Brain pericyte (primary cell): ENCODE data around the gene METTL2B.
"Not testable (repeated sequence)": the region's sequence is repeated elsewhere in the genome, so short reads cannot be mapped to it uniquely, and the experiment has no call there.

Experiments used
- DNase-seq: peaks from one replicate; pipeline ENCODE4 v3.0.0-alpha.2; 2012; ENCODE audit warnings: low read depth, low spot score

METTL2B gene

DNA sequence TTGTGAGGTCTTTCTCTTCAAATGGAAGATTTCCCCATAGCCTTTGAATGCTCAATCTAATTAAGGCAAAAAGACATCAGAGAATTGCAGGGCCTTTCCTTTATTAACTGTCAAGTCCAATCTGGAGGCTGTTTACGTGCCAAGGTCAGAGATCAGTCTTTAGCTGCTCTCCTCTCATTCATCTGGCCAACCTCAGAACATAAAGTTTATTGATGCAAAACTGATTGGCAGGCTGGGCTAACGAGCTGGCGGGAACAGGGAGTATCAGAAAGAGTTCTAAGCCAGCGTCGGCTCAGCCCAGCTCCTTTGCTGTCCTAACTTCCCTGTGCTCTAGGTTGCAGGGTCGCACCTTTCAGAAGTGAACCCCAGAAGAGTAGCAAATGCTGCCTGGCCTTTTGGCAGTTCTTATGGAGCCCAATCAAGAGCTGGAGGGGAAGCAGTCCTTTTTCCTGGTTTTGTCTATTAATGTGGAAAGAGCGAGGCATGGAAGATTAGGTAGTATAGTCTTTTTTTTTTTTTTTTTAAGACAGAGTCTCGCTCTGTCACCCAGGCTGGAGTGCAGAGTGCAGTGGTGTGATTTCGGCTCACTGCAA is 47.5 kb downstream of the METTL2B start:
- not testable (repeated sequence) for DNase-seq

DNA sequence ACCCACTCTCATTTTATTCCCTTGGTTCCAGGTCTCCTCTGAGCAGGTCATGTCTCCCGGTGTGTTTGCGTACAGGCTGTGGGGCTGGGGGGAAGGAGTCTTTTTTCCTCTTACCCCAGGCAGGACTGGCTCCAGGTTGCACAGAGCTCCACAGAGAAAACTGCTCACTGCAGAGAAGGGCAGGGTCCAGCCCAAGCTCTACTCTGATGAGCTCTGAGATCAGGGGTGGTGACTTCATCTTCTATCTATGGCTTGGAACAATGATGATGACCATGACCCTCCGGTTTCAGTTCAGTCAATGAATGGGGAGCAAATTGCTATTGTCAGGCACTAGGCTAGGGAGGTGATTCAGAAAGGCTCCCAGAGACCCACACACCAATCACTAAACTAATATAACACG is 49.0 kb downstream of the METTL2B start:
- DNase-seq: not testable (repeated sequence)

DNA sequence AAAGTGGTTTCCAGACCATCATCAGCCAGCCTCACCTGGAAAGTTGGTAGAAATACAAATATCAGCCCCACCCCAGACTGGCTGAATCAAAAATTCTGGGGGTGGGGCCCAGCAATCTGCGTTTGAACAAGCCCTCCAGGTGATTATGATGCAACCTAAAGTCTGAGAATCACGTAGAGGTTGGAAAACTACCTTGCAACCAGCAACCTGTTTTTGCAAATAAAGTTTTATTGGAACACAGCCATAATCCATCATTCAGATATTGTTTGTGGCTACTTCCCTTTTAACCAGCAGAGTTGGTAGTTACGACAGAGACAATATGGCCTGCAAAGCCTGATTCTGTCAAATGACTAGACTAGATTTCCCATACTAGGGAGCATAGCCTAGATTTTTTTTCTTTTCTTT is 49.5 kb downstream of the METTL2B start:
- DNase-seq: not testable (repeated sequence)

DNA sequence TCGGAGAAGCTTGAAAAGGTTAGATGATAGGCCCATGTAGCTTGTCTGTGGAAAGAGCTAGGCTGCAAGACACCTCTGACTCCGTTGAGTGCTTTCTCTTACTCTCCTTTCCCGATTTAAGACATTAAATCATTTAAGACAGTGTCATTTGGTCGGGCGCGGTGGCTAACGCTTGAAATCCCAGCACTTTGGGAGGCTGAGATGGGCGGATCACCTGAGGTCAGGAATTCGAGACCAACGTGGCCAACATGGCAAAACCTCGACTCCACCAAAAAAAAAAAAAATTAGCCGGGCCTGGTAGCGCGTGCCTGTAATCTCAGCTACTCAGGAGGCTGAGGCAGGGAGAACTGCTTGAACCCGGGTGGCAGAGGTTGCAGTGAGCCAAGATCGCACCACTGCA is 52.6 kb downstream of the METTL2B start:
- not testable (repeated sequence) for DNase-seq

DNA sequence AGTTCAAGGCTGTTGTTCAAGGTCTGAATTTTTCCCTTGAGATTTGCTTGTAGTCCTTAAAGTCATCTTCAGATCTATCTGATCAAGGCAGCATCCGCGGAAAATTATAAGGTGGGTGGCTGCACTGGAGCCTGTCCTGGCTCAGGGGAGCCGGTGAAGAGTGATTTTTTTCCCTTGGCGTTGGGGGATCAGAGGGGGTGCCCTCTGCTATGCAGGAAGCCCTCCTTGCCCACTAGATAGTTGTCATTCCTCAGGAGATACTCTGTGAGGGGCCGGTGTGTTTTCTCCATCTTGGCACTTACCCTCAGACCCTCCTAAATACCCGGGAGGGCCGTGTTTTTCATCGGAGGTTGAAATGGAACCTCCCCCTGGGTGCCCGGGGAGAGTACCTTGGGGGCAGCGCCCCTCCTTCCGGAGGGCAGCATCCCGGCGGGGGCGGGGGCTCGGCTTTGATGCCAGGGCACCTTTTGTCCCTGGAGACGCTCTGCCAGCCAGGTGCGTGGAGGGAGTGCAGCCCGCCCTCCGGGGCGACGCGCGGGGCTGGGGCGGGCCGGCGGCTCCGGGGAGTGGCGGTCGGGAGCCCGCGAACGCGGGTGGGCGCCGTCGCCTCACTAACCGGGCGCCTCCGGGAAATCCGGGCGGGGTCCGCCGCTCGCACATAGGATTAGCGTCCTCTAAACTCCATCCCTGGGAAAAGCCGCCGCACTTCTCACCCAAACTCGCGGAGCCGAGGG is 53.7 kb downstream of the METTL2B start:
- not testable (repeated sequence) for DNase-seq

DNA sequence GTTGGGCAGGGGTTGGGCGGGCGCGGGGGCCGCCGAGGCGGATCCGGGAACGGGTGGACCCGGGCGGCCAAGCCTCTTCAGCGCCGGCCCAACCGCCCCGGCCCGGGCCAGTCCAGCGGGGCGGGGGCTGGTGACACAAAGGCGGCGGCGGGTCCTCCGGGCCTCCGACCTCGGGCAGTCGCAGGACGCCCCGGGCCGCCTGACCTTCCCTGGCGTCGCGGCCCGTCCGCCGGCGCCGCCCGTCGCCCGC is 54.2 kb downstream of the METTL2B start:
- no peak for DNase-seq

DNA sequence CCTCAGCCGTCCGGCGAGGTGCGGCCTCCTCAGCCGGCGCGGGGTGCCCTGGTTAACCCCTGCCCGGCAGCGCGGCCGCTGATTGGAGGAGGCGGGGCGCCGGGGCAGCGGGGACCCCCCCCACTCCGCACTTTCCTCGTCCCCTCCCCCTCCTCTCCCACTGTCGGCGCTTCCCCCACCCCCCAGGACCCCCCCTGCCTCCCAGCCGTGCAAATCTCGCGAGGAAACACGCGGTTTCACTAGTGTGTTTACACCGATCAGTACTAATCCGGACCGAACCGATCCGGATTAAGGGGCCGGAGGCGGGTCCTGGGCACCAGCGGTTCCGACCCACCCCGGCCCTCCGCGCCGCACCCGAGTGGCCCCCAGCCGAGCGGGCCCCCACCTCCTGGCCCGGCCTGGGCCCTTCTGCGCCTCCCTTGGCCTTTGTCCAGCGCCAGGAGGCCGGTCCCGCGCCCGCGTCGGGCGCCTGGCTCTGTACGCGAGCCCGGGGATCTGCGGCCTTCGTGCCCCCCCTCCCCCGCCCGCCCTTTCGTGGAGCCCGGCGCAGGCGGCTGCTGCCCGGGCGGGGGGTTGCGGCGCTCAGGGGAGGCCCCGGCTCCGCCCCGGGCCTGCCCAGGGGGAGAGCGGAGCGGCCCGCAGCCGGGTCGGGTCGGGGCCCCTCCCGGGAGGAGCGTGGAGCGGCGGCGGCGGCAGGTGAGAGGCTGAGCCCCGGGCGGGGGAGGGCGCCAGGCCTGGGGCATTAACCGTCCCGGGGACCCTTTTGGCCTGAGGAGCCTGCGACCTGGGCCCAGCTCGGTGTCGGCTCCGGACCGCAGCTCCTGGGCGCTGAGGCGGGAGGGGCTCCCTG is 54.8 kb downstream of the METTL2B start:
- peak; percentile 15 for DNase-seq

DNA sequence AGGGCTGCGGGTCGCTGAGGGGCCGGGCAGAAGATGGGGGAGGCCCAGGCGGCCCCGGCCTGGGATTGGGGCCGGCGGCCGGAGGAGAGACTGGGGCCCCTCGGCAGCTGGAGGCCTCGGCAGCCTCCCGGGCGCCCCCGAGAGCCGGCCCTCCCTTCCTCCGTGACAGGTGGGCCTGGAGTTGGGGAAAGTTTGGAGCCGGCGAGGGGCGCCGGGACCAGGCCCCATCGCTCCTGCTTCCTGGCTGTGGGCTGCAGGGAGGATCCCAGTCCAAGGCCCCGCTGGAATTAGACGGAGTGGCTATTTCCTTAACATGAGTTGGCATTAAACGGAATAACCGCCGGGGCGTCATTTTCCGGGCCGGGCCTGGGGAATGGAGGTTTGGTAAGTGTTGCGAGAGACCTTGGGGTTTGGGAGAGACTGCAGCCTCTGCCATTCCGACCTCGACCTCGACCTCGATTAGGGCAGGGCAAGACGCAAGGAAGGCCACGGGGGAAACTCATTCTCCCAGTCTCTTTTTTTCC is 55.5 kb downstream of the METTL2B start:
- not testable (repeated sequence) for DNase-seq

DNA sequence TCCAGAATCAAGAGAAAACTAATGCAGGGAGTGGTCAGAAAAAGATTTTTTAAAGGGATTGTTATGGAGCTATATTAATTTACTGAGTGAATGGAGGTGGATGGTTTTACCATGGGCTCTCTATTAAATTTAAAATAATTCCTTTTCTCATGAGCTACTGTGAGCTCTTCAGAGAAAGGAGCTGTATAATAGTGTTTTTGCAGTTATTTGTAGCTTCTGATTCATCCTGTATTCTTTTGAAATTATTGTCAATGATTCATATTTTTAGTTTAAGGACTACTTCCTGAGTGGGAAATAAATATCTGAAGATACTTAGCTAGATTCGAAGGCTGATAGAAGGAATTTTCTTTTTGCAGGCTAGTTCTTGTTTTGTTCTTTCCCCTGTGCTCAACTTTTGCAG is 56.4 kb downstream of the METTL2B start:
- not testable (repeated sequence) for DNase-seq

DNA sequence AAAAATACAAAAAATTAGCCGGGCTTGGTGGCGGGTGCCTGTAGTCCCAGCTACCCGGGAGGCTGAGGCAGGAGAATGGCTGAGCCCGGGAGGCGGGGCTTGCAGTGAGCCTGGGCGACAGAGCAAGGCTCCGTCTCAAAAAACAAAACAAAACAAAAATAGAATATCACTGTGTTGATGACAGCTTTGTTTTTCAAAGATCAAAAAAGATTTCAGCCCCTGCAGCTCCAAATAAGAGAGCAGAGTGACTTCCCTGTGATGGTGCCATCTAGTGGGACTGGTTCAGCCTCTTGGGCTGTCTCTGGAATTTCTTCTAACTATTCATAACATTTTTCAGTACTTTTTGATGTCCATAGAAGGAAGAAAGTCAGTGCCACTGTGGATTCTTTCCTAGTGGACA is 60.9 kb downstream of the METTL2B start:
- DNase-seq: not testable (repeated sequence)

DNA sequence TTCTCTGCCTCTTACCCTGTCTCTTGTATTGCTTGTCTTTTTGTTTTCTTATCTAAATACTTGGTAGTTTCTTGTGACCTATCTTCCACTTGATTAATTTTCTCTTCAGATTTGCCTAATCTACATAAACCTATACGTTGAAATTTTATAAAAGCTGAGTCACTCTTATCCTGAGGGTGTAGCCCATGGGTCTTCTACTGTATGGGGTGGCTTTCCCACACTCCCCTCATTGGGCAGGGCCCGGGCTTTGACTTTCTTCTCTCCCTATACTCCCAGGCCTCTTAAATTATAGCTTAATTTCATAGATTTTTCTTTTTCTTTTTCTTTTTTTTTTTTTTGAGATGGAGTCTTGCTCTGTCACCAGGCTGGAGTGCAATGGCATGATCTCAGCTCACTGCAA is 66.0 kb downstream of the METTL2B start:
- not testable (repeated sequence) for DNase-seq

DNA sequence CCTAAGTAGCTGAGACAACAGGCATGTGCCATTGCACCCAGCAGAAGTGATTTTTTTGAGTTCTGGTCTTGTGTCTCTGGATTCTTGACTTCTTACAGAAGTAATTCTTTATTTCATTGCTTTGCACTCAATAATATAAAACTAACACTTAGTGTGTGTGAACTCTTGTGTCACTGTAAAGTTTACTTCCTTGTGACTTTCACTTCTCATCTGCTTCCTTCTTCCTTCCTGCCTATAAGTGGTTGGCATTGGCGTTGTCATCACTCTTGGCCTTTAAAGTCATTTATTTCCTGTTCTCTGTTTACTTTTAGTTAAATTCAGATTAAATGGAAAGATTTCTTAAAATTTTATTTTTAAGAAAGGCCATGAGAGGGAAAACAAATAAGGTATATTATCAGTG is 66.8 kb downstream of the METTL2B start:
- not testable (repeated sequence) for DNase-seq

DNA sequence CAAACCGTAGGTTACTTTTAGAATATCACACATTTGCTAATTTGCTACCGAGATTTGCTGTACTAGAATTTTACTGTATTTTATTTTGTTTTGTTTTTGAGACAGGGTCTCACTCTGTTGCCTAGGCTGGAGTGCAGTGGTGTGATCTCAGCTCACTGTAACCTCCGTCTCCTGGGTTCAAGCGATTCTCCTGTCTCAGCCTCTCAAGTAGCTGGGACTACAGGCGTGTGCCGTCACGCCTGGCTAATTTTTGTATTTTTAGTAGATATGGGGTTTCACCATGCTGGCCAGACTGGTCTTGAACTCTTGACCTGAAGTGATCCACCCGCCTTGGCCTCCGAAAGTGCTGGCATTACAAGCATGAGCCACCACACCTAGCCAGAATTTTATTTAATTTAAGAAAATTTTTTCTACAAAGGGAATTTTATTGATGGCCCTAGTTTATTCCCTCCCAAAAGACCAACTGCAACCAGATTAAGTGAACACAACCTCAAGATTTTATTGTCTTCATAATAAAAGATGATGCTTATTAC is 69.8 kb downstream of the METTL2B start:
- not testable (repeated sequence) for DNase-seq

DNA sequence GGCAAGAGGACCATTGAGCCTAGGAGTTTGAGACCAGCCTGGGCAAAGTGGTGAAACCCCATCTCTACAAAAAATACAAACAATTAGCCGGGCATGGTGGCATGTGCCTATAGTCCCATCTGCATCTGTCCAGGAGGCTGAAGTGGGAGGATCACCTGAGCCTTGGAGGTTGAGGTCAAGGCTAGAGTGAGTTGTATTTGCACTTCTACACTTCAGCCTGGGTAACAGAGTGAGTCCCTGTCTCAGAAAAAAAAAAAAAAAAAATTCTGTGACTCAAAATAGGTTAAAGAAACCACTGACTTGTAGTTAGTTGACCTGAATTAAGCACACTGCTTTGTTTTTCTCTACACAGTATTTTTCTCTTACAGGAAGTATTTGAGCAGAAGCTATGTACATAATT is 74.4 kb downstream of the METTL2B start:
- no peak for DNase-seq

DNA sequence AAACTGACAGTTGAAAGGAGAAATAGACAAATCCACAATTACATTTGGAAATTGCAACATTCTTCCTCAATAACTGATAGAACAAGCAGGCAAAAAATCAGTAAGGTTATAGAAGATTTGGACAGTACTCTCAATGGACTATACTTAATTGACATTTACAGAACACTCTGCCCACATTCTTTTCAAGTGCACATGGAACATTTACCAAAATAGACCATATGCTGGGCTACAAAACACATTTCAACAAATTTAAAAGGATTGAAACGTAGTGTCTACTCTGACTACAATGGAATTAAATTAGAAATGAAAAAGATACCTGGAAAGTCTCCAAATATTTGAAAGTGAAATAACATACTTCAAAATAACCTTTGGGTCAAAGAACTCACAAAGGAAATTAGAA is 77.8 kb downstream of the METTL2B start:
- not testable (repeated sequence) for DNase-seq
